ENCODE results near the gene NOLC1.

DNA sequence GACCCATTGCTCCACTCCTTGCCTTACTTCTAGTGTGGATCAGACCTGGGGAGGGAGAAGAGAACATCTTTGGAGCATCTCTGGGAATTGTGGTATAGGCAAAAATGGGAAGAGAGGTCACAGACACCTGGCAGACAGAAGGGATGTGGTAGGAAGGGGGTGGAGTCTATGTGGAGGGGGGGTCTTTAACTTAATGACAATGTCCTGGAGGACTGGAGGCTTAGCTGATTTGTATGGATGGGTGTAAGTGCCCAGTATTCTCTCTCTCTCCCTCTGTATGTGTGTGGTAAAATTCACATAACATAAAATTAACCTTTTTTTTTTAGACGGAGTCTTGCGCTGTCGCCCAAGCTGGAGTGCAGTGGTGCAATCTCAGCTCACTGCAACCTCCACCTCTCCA lies 29.0 kb upstream of the NOLC1 start:
- TF ChIP-seq, protein P1, sequence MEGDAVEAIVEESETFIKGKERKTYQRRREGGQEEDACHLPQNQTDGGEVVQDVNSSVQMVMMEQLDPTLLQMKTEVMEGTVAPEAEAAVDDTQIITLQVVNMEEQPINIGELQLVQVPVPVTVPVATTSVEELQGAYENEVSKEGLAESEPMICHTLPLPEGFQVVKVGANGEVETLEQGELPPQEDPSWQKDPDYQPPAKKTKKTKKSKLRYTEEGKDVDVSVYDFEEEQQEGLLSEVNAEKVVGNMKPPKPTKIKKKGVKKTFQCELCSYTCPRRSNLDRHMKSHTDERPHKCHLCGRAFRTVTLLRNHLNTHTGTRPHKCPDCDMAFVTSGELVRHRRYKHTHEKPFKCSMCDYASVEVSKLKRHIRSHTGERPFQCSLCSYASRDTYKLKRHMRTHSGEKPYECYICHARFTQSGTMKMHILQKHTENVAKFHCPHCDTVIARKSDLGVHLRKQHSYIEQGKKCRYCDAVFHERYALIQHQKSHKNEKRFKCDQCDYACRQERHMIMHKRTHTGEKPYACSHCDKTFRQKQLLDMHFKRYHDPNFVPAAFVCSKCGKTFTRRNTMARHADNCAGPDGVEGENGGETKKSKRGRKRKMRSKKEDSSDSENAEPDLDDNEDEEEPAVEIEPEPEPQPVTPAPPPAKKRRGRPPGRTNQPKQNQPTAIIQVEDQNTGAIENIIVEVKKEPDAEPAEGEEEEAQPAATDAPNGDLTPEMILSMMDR (IDR thresholded peaks at IDR 0.05; ENCODE audit: low read length): no peak
- no peak for TF ChIP-seq EZH2 (IDR thresholded peaks at IDR 0.05; ENCODE audit: borderline replicate concordance, low read length)

All from OCI-LY1 (cell line).